Kidney capillary endothelial cell (primary cell): ENCODE results near the gene GNAQ.
"Not testable (repeated sequence)": the region's sequence is repeated elsewhere in the genome, so short reads cannot be mapped to it uniquely, and the experiment has no call there.

ENCODE experiments used
- DNase-seq: peaks from one replicate; pipeline ENCODE4 v3.0.0-alpha.2; 2018; ENCODE audit warnings: low spot score

GNAQ gene

DNA sequence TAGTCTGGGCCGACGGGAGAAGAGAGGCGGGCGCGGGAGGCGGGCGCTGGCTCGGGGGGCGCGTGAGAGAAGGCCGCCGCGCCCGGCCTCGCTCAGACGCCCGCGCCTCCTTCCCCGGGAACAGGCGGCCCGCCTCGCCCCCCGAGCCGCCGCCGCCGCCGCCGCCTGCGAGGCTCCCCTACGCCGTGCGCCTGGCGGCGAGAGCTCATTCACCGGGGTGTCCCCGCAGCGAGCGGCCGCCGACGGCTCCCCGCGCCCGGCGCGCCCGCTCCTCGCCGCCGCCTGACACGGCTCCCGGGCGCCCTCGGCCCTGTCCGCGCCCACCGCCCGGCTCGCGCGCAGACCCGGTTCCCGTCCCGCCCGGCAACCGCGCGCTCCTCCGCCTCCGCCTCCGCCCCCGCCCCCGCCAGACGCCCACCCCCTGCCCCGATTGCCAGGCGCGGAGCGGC is at the start of gene GNAQ:
Gene GNAQ (minus strand): TSS at position 368 of the 449 bp plus-strand sequence. CDS start 576 bp downstream, outside the sequence.
- no peak for DNase-seq

DNA sequence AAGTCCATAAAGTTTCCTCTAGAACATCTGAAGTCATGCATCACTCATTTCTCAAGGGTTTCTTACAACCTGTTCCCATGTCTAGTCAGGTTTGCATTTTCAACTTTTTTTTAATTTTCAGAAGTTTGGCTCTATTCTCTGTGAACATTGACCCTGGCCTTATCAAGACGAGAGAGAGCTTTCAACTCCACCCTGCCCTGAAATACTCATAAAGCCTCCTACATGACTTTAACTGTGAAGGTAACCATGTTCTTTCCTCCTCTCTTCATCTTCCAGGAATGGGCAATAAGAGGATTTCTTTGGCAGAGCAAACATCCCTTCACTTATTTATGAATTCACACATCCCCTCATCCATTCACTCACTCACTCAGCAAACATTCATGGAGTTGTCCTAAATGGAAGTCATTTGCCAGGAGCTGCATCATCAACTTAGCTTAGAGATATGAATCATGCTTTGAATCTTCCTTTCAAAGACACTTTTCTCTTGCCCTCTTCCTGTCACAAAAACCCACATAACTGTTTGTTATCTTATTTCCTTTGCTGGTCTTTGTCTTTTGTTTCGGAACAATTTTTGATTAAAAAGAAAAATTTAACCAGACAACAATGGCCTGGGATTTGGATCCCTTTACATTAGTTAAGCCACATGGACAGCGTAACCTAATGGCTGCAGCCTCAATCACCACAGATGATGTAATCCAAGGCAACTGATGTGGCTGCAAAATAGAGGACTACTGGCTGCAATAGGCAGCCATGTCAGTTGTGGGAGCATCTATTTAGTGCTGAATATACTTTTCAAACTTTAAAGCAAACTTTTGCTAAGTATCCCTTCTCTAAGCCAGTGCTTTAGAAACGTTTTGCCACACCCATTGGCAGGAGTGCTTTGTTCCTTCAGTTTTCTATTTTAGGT is 43.0 kb upstream of the GNAQ start:
- peak; percentile 27 for DNase-seq

- no peak for DNase-seq
Measured at GRCh38 chr9:78073722-78074121, 42.1 kb upstream of the GNAQ start.

GRCh38 chr9:78072586-78073199 is 41.1 kb upstream of the GNAQ start:
- DNase-seq: no peak

- no peak for DNase-seq
Measured at GRCh38 chr9:78070521-78070920, 38.9 kb upstream of the GNAQ start.

GRCh38 chr9:78064075-78064474 is 32.5 kb upstream of the GNAQ start:
- DNase-seq: no peak

- no peak for DNase-seq
Measured at GRCh38 chr9:78062710-78063109, 31.1 kb upstream of the GNAQ start.

- DNase-seq: not testable (repeated sequence)
Measured at GRCh38 chr9:78054218-78054617, 22.6 kb upstream of the GNAQ start.

DNA sequence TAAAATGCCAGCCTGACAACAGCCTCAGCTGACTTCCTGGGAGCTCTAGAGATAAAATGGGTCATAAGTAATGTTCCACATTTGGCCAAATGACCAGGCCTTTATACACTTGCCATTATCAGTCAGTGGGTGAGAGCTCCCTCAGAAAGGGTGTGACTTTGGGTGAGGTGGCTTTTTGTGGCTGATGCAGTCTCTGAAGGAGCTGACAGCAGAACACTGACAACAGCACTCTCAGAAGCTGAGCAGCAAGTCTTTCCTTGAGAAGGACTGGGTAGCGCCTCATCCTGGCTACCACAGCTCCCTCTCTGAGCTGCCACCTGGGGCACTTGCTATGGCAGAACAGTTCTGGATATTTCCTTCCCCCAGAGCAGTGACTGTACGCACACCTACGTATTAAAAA is 22.0 kb upstream of the GNAQ start:
- no peak for DNase-seq

DNA sequence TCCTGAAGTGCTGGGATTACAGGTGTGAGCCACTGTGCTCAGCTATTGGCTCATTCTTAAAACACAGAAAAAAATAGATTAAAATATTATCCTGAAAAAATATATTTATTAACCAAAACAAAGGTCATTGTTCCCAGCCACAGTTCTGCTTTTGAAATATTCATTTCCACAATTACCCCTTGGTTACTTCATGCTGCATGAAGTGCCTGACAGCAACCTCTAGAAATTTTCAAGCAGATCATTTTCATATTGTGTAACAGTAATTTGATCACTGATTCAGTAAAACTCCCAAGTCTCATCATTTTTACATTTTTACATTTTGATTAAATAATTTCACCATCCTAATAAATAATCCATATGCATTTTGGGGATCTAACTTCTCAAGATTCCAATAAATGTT is 18.8 kb upstream of the GNAQ start:
- no peak for DNase-seq

GRCh38 chr9:78049484-78049883 is 17.9 kb upstream of the GNAQ start:
- DNase-seq: no peak

- no peak for DNase-seq
Measured at GRCh38 chr9:78047106-78047505, 15.5 kb upstream of the GNAQ start.

DNA sequence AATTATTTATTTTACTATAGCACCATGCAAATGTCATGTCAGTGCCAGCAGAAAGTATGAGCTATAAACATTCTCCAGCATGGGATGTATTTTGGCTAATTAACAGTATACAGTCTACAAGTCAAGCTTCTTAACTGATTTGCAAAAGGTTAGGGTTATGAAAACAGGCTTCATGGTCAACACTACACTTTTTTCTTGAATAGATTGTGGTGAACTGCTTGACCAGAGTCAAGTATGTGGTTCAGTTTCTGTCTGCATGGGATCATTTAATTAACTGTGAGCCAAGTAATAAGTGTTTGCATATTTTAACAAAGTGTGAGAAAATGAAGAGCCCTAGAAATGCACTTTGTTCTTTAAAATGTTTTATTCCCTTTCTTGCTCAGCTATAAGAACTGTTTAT is 14.5 kb upstream of the GNAQ start:
- no peak for DNase-seq

GRCh38 chr9:78044886-78045285 is 13.3 kb upstream of the GNAQ start:
- DNase-seq: no peak

GRCh38 chr9:78044189-78044588 is 12.6 kb upstream of the GNAQ start:
- no peak for DNase-seq

GRCh38 chr9:78041971-78042370 is 10.4 kb upstream of the GNAQ start:
- DNase-seq: no peak

- DNase-seq: no peak
Measured at GRCh38 chr9:78040726-78041125, 9.1 kb upstream of the GNAQ start.

- DNase-seq: no peak
Measured at GRCh38 chr9:78038620-78039300, 7.1 kb upstream of the GNAQ start.

DNA sequence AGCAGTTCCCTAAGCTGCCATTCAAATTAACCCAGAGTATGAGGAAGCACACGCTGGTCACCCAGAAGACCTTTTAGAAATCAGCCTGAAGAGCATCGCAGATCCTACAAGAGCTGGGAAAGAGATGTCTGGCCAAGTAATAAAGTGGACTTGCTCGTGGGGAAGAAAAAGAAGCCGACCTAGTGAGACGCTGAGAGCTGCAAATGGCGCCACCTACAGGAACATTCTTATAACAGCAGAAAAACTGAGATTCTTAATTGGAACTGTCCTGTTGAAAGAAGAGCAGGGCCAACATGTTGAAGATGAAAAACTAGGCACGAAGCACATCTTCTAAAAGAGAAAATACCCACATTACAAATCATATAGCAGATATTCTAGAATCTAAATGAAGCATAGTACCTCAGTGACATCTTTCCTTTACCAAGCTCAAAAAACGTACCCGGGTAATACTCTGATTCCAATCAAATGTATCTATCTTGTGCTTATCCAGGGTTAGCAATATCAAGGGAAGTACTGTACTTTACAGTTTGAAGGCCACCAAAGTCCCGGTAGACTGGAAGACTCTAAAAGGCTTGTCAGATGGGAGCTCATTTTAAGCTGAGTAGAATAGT is 3.9 kb upstream of the GNAQ start:
- peak; percentile 68 for DNase-seq

- DNase-seq: no peak
Measured at GRCh38 chr9:78033870-78034269, 2.3 kb upstream of the GNAQ start.

DNA sequence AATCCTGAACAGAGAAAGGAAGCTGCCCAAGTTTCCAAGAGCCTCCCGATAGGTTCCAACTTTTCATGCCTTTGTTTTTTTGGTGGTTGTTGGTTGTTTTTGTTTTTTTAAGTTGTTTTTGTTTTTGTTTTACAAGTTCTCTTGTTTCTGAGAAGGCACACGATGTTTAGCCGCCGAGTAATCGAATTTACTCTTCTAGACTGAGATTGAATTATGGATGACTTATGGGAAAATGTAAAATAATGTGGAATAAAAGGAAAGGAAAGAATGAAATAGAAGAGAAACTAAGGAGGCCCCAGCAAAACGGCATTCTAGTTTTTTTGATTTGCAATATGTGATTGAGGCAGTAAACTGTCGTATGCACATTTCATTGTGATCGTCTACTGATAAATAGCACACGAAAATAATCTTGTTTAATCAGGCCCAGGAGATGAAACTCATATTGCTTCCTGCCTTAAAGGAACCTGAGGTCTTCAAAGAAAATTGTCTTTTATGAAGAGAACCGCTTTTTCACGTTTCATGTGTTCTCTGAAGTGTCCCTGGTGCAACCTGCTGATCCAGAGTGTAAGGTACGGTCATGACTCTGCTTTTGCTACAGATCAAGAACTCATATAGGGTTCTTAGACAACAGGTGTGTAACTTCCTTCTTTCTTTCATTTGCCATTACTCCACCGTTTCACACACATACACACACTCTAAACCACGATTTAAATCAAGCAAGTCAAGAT is 1.3 kb upstream of the GNAQ start:
- no peak for DNase-seq
